Head of caudate nucleus (tissue), 42 donors: ENCODE results near the gene IGF2R.
"Not testable (repeated sequence)": the region's sequence is repeated elsewhere in the genome, so short reads cannot be mapped to it uniquely, and the experiment has no call there.

Source experiments
- DNase-seq, 42 donors: peaks; one replicate each; pipeline versions ENCODE4 v3.0.0 to v3.0.0-alpha.2; 2020 to 2021; ENCODE audit warnings: mixed read lengths in 7 of 42
- intact Hi-C: fragments of 100-400 bp; cut with DNase I; formaldehyde crosslinking; loops from one replicate; pipeline ENCODE4 v1.15.0; 2022

IGF2R gene

GRCh38 chr6:159946912-159947311 is 22.0 kb upstream of the IGF2R start:
- intact Hi-C loops = no loop called here
- no peak for DNase-seq

- intact Hi-C loops = no loop called here
Observed at GRCh38 chr6:159948199-159948598, 20.7 kb upstream of the IGF2R start.

DNA sequence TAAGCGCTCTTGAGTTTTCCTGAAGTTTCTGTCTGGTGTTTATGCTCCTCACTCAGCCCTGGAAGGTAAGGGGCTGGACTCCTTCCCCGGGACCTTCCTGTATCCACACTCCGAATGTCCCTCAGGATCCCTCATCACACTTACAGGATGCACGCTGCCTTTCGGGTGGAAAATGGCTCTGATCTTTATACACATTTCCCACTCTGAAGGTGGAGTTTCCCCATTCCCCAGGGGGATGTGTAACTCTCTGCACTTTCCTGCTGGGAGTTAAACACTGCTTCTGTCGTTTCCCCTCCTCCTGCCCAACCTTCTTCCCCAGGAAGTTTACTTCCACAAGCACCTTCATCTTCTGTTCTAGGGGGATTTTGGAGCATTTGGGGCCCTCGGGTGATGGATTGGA is 17.1 kb upstream of the IGF2R start:
- intact Hi-C loops = no loop called here
- no peak for DNase-seq

More at GRCh38 chr6:159948199-159948598, 20.7 kb upstream of the IGF2R start:
- DNase-seq = no peak

DNA sequence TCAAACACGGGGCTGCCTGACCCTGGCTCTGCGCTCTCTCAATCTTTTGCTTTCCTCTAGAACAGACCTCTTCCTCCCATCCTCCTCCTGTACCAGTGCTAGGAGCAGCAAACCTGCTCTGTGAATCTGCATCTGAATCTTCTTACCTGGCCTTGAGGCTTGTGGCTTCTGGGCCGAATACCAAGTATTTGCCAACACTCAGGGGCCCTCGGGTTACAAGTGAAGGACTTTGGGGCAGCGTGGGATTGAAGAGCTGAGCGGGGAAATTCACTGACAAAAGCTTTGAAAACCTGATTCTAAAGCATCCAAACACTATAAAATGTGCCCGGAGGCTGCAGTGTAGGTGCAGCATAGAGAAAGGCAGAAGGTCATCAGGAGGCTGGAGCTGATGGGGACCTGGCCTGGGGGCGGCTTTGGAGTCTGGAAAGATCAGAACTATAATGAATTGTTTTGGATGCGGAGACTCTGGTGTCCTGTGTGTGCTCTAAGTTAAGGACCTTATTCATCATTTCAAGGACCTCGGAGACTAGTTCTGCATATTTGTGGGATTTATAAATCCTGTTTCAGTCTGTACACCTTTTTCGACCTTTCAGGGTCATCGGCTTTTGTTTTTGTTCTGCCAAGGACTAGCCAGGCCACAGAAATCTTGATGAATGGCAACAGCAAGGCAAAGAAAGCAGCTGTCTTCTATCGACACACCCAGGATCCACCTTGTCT is 16.4 kb upstream of the IGF2R start:
- DNase-seq = no peak
- intact Hi-C loops = no loop called here

DNA sequence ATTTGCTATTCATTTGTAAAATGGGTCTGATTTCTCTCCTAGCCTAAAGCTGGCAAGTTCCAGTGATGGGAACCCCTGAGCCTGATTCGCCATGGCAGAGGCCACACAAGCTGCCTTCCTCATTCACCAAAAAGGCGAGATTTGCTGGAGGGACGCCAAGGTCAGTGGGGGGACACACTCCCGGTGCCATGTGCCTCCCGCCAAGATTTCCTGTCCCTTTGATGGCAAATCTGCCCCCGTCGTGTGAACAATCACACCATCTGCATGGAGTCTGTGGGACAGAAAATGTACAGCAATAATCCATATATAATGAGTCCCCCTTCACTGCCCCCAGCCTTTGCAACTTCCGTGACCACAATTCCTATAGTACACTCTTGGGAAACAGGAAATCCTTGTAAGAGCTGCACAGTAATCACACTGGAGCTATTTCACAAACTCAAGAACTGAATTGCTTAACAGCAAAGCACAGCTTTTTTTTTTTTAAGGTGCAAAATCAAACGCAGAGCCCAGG is 15.7 kb upstream of the IGF2R start:
- intact Hi-C loops = no loop called here
- DNase-seq = peak in 16 of 42 donors; percentile 23 to 55 (median 33)

- DNase-seq = no peak
- intact Hi-C loops = no loop called here
Observed at GRCh38 chr6:159955945-159956361, 12.9 kb upstream of the IGF2R start.

GRCh38 chr6:159957071-159957673 is 11.7 kb upstream of the IGF2R start:
- intact Hi-C loops = no loop called here

DNA sequence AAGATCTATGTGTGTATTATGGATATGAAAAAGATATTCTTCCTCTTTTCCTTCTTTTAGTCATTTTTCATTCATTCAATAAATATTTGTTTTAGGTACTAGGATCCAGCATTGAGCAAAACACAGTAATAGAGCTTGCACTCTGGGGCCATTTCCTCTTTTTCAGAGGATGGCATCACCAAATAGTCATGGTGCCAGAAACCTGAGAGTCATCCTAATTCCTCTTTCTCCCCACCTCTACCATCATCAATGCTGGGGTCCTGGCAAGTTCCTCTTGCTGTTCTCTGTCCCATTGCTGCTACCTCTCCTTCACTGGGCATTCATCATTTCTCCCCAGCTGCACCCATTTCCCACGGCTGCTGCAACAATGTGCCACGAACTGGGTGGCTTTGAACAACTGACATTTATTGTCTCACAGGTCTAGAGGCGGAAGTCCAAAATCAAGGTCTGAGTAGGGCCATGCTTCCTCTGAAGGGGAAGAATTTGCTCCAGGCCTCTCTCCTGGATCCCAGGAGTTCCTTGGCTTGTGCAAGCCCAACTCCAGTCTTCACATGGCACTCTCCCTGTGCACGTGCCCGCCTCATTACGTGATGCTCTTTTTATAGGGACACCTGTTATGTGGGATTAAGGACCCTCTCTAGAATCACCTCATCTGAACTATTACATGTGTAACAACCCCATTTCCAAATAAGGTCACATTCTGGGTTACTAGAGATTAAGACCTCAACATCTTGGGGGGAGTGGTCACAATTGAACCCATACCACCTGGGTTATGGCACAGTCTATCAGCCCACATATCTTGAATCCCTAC is 9.5 kb upstream of the IGF2R start:
- DNase-seq = no peak
- intact Hi-C loops = no loop called here

More at GRCh38 chr6:159957071-159957673, 11.7 kb upstream of the IGF2R start:
- no peak for DNase-seq

DNA sequence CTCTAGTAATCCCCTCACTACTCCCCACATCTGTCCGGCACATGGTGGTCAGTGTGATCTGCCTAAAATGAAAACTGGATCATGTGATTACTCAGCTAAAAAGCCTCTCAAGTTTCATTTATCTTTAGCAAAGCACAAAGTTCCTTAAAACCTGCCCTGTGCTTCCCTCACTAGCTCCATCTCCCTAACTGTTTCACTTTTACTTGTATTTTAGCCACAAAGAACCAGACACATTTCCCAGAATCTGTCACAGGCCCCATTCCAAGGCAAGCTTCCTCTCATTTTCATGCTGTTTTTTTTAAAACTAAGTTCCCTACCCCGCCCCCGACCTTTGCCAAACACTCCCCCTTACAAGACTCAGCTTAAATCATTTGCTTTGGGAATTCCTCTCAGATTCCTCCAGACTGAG is 8.9 kb upstream of the IGF2R start:
- intact Hi-C loops = no loop called here
- DNase-seq = peak in 16 of 42 donors; percentile 29 to 67 (median 44)

GRCh38 chr6:159960485-159960884 is 8.4 kb upstream of the IGF2R start:
- intact Hi-C loops = no loop called here
- DNase-seq = no peak

DNA sequence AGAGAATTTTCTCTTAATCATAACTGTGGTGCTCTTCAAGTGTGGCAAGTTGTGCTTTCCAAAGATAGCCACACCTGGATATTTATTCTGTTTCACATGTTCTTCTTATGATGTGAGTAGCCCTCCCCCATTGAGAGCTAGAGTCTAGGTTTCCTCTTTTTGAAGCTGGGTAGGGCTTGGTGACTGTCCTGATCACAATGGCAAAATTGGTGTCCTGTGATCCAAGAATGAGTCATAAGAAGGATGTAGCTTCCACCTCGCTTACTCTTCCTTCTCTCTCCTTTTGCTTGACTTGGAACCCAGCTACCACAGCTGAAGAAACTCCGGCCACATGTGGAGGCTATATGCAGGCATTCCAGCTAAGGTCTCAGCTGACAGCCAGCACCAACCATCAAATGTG is 7.4 kb upstream of the IGF2R start:
- intact Hi-C loops = no loop called here

DNA sequence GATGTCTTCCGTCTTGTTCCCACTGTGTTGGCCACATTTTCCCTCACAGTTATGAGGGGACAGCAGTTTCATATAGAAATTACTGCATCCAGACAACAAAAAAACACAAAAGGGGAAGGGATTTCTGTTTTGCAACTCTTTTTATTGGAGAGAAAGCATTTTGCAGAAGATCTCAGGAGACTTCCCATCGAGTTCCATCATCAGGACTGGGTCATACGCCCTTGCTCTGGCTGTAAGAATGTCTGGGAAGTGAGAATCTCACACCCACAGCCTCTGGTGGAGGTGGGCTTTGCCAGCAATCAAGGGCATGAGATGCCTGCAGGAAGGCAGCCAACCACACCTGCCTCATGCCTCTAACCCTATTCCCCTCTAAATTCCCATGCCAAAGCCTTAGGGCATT is 5.8 kb upstream of the IGF2R start:
- DNase-seq = no peak
- intact Hi-C loops = no loop called here

More for the DNA sequence above, 7.4 kb upstream of the IGF2R start:
- no peak for DNase-seq

- intact Hi-C loops = no loop called here
- no peak for DNase-seq
Observed at GRCh38 chr6:159964046-159964445, 4.8 kb upstream of the IGF2R start.

- intact Hi-C loops = no loop called here
- no peak for DNase-seq
Observed at GRCh38 chr6:159966339-159966738, 2.5 kb upstream of the IGF2R start.

DNA sequence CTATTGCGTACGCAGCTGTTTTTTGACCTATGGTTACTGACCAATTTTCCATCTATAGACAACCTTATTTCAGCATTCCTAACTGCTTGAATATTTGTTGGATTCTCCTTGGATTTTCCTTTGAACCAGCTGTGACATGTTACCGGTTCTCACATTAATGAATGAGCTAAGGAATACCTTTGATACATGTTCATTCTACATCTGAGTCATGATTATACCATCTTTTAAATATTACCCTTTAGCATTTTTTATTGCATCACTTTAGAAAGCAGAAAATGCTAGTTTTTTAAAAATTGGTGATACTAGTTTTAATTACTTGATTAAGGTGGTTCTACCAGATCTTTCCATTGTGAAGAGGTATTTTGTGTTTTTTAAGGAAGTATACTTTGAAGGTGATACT is 1.9 kb upstream of the IGF2R start:
- no peak for DNase-seq
- intact Hi-C loops = no loop called here

- intact Hi-C loops = not testable (repeated sequence)
Observed at GRCh38 chr6:159967621-159968020, 1.3 kb upstream of the IGF2R start.

DNA sequence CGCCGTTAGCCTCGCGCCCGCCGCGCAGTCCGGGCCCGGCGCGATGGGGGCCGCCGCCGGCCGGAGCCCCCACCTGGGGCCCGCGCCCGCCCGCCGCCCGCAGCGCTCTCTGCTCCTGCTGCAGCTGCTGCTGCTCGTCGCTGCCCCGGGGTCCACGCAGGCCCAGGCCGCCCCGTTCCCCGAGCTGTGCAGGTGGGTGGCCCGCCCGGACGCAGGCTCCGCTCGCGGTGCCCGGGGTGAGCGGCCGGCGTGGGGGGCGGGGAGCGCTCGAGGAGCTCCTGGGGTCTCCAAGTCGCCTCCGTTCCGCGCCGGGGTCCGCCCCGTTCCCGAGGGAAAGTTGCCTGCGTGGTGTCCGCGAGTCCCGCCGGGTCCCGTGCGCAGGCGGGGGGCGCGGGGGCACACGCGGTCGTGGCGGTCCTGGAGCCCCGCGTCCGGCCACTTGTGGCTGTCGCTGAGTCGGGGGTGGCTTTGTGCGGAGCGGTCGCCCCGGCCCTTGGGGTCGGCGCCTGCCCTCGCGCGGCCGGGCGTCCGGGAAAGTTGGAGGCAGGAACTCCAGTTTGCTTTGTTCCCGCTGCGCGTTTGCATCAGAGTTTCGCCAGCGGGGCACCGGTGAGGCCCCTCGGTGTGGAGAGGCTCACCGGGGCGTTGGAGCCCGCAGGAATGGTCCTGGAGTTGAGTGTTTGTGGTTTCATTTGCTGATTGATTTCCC is 476 bp downstream of the IGF2R start:
- peak in 25 of 42 donors; percentile 18 to 63 (median 38) for DNase-seq
- intact Hi-C loops = no loop called here

More at GRCh38 chr6:159967621-159968020, 1.3 kb upstream of the IGF2R start:
- DNase-seq = not testable (repeated sequence)

DNA sequence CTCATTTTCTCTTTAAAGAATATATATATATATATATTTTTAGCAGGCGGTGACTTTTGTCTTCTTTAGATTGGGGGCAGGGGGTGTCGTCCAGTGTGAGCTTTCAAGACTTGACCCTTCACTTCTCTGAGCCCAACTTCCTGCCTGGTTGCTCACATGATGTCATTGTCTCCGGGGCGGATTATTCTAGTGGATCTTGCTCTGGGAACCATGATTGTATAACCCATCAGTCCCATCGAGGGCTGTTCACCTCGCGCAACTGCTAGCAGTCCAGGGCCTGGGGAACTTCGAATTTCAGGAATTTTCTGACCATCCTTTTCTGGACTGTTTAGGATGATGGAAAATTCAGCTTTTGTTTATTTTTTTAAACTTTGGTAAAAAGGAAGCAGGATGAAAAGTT is 1.0 kb downstream of the IGF2R start:
- intact Hi-C loops = loop anchor here (10.0 kb wide), 1 partner anchor 65 kb away; no protein-coding TSS in a partner anchor
- peak in 33 of 42 donors; percentile 19 to 78 (median 53) for DNase-seq

DNA sequence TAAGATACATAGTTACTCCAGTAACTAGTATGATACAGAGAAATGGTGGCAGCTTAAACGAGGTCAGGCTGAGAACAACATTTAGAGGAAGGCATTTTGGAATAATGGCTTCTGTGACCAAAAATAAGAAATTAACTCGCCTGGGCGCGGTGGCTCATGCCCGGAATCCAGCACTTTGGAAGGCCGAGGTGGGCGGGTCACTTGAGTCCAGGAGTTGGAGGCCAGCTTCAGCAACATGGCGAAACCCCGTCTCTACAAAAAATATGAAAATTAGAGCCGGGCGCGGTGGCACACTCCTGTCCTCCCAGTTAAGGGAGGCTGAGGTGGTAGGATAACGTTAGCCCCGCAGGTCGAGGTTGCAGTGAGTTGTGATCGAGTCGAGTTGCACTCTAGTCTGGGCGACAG is 1.8 kb downstream of the IGF2R start:
- intact Hi-C loops = loop anchor here (10.0 kb wide), 1 partner anchor 64 kb away; no protein-coding TSS in a partner anchor
- no peak for DNase-seq
